GM12872 (cell line): ENCODE results near the gene CASS4.

ENCODE experiments used
- CTCF ChIP-seq: IDR thresholded peaks from 3 replicates; pipeline ENCODE4 v1.5.1; 2011; ENCODE audit warnings: low read depth, mild to moderate bottlenecking, low read length, moderate library complexity; ENCODE audit not compliant: insufficient read depth

Gene CASS4

GRCh38 chr20:56426926-56427325, 14.9 kb downstream of the CASS4 start:
- no peak for TF ChIP-seq CTCF

- no peak for TF ChIP-seq CTCF
Observed at GRCh38 chr20:56427797-56428196, 15.7 kb downstream of the CASS4 start.

- no peak for TF ChIP-seq CTCF
Observed at GRCh38 chr20:56428410-56428809, 16.4 kb downstream of the CASS4 start.

- no peak for TF ChIP-seq CTCF
Observed at GRCh38 chr20:56428881-56429280, 16.8 kb downstream of the CASS4 start.

GRCh38 chr20:56429502-56429901, 17.4 kb downstream of the CASS4 start:
- TF ChIP-seq CTCF: no peak

- no peak for TF ChIP-seq CTCF
Observed at GRCh38 chr20:56429941-56430340, 17.9 kb downstream of the CASS4 start.

GRCh38 chr20:56430461-56430860, 18.4 kb downstream of the CASS4 start:
- TF ChIP-seq CTCF: no peak

GRCh38 chr20:56430957-56431356, 18.9 kb downstream of the CASS4 start:
- no peak for TF ChIP-seq CTCF
